ENCODE measurements around the gene CDK15.

GRCh38 chr2:201881741-201882140 lies 75.4 kb downstream of the CDK15 start:
- no peak for TF ChIP-seq CTCF (IDR thresholded peaks at IDR 0.05)
- no peak for TF ChIP-seq POLR2A (IDR thresholded peaks at IDR 0.05)

Measured in right lobe of liver (tissue), 4 donors.